Measurements from ENCODE around the gene QRICH1.

DNA sequence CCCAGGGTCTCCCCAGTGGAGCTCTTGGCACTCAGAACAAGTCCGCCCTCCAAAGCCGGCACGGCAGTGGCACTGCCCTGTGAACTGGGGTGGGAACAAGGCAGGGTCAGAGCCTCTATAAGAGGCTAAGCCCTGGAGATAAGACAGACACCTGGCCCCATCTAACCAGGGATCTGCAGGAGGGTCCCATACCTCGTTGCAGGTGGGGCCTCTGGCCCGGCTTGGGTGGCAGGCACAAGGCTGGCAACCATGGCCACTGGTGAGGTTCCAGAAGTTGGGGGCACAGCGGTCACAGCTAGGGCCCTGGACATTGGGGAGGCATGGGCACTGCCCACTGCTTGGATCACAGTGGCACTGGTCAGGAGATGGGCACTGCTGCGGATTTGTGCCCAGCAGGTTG, 30.3 kb upstream of the QRICH1 start:
- no peak for TF ChIP-seq SP1 (IDR thresholded peaks at IDR 0.05)
- no peak for TF ChIP-seq ELF4 (IDR thresholded peaks at IDR 0.05)
- no peak for TF ChIP-seq HDGF (IDR thresholded peaks at IDR 0.05; ENCODE audit: borderline replicate concordance)
- TF ChIP-seq, protein P1, sequence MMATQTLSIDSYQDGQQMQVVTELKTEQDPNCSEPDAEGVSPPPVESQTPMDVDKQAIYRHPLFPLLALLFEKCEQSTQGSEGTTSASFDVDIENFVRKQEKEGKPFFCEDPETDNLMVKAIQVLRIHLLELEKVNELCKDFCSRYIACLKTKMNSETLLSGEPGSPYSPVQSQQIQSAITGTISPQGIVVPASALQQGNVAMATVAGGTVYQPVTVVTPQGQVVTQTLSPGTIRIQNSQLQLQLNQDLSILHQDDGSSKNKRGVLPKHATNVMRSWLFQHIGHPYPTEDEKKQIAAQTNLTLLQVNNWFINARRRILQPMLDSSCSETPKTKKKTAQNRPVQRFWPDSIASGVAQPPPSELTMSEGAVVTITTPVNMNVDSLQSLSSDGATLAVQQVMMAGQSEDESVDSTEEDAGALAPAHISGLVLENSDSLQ (IDR thresholded peaks at IDR 0.05), result no peak
- TF ChIP-seq BHLHE40 (IDR thresholded peaks at IDR 0.05; ENCODE audit: borderline replicate concordance), result no peak
- no peak for TF ChIP-seq CTBP1 (IDR thresholded peaks at IDR 0.05; ENCODE audit: borderline replicate concordance)
- no peak for TF ChIP-seq SUZ12 (IDR thresholded peaks at IDR 0.05)
- no peak for TF ChIP-seq FOXA1 (IDR thresholded peaks at IDR 0.05)
- no peak for TF ChIP-seq TARDBP (IDR thresholded peaks at IDR 0.05)
- TF ChIP-seq FOXK2 (IDR thresholded peaks at IDR 0.05), result no peak
- TF ChIP-seq L3MBTL2 (conservative IDR thresholded peaks at IDR 0.05), result no peak
- TF ChIP-seq ARNT (IDR thresholded peaks at IDR 0.05), result no peak
